H1 (cell line): ENCODE results near the gene DGCR6L. TPM values are rescaled to one million over a fixed set of nuclear protein-coding genes. Genes with fewer than 3 reads are reported as not detected.

Experiments
- CTCF ChIA-PET: fragments of 300-600 bp; sonication (Branson Sonifier 250); formaldehyde crosslinking; loops from one replicate; lab custom pipeline; 2021; ENCODE audit not compliant: partially characterized antibody; lab: Charles Lee
- POLR2A ChIA-PET: fragments of 300-600 bp; sonication (Branson Sonifier 250); formaldehyde crosslinking; loops from one replicate; lab custom pipeline; 2021; ENCODE audit warnings: inconsistent platforms; ENCODE audit not compliant: partially characterized antibody; lab: Charles Lee
- DNase-seq, 2 experiments: peaks; one replicate each; pipeline versions ENCODE4 v3.0.0 to v3.0.0-alpha.2; 2010 to 2022; ENCODE audit warnings: low spot score in 2 of 2, low read depth in 1 of 2, mixed read lengths in 1 of 2
- FAIRE-seq: peaks from 2 replicates; lab custom pipeline; 2011; peaks lifted over from hg19 to GRCh38; lab: Jason Lieb, UNC
- H2AFZ ChIP-seq: 2 replicates; pipeline ENCODE4 v1.8.1; 2012; ENCODE audit warnings: low read length, inconsistent platforms
- H2AK5ac ChIP-seq: 2 replicates; pipeline ENCODE4 v1.6.1; 2013; ENCODE audit warnings: low read depth, low read length
- H2BK120ac ChIP-seq: replicated peaks from 2 replicates; pipeline ENCODE3; 2013; ENCODE audit warnings: low read depth, low read length, inconsistent platforms
- H2BK12ac ChIP-seq: 2 replicates; pipeline ENCODE4 v1.6.1; 2013; ENCODE audit warnings: low read depth, low read length
- H2BK15ac ChIP-seq: 2 replicates; pipeline ENCODE4 v1.6.1; 2013; ENCODE audit warnings: low read length
- H2BK20ac ChIP-seq: 2 replicates; pipeline ENCODE4 v1.6.1; 2013; ENCODE audit warnings: low read length
- H2BK5ac ChIP-seq: 2 replicates; pipeline ENCODE4 v1.6.1; 2013; ENCODE audit warnings: low read depth, low read length
- H3K14ac ChIP-seq: 2 replicates; pipeline ENCODE4 v1.6.1; 2013; ENCODE audit warnings: inconsistent platforms; ENCODE audit not compliant: insufficient read length
- H3K18ac ChIP-seq: 2 replicates; pipeline ENCODE4 v1.6.1; 2013; ENCODE audit warnings: low read length; ENCODE audit errors: extremely low read depth
- H3K23ac ChIP-seq: 2 replicates; pipeline ENCODE4 v1.6.1; 2013; ENCODE audit warnings: inconsistent platforms; ENCODE audit not compliant: insufficient read length
- H3K23me2 ChIP-seq: 2 replicates; pipeline ENCODE4 v1.6.1; 2013; ENCODE audit warnings: low read depth, low read length
- H3K27ac ChIP-seq: 2 replicates; pipeline ENCODE4 v1.6.1; 2011; ENCODE audit warnings: low read depth, low read length, inconsistent platforms
- H3K27me3 ChIP-seq, 4 experiments: replicated peaks in 1 of 4; 1 replicate in 1 of 4; 2 replicates in 3 of 4; pipeline versions ENCODE4 v1.6.1 to v1.8.1; 2011 to 2013; ENCODE audit warnings: low read length in 3 of 4, mild to moderate bottlenecking in 3 of 4, inconsistent platforms in 2 of 4, mixed read lengths in 2 of 4, moderate library complexity in 1 of 4; ENCODE audit not compliant: control insufficient read depth in 3 of 4, insufficient read depth in 3 of 4; ENCODE audit errors: extremely low read depth in 1 of 4
- H3K36me3 ChIP-seq, 4 experiments: 2 replicates each; pipeline versions ENCODE4 v1.6.1 to v1.8.1; 2011 to 2013; ENCODE audit warnings: mild to moderate bottlenecking in 4 of 4, low read length in 3 of 4, moderate library complexity in 2 of 4, control low read depth in 1 of 4, inconsistent platforms in 1 of 4; ENCODE audit not compliant: insufficient read depth in 4 of 4, control insufficient read depth in 2 of 4
- H3K4ac ChIP-seq: replicated peaks from 2 replicates; pipeline ENCODE3; 2013; ENCODE audit warnings: low read length, low read depth, mixed read lengths, inconsistent platforms; ENCODE audit not compliant: insufficient read length
- H3K4me1 ChIP-seq, 4 experiments: replicated peaks in 1 of 4; 1 replicate in 1 of 4; 2 replicates in 3 of 4; pipeline versions ENCODE4 v1.6.1 to v1.8.1; 2011 to 2013; ENCODE audit warnings: low read length in 3 of 4, inconsistent platforms in 2 of 4, mixed read lengths in 1 of 4; ENCODE audit not compliant: insufficient read depth in 4 of 4, control insufficient read depth in 3 of 4
- H3K4me2 ChIP-seq, 2 experiments: 2 replicates each; pipeline versions ENCODE4 v1.6.1 to v1.8.1; 2011 to 2013; ENCODE audit warnings: low read depth in 2 of 2, low read length in 2 of 2, control low read depth in 1 of 2, inconsistent platforms in 1 of 2, mild to moderate bottlenecking in 1 of 2; ENCODE audit not compliant: insufficient read depth in 1 of 2
- H3K4me3 ChIP-seq, 4 experiments: fragments of 200-600, 300-600 bp in 1 of 4; sonication (generic), shearing (Covaris generic), sonication (Bioruptor Twin) in 1 of 4; 2 replicates each; pipeline versions ENCODE4 v1.5.1 to v1.8.1; 2011 to 2016; ENCODE audit warnings: low read length in 4 of 4, low read depth in 3 of 4, control low read depth in 2 of 4, inconsistent platforms in 2 of 4, mild to moderate bottlenecking in 2 of 4, mixed read lengths in 1 of 4, moderate library complexity in 1 of 4; ENCODE audit not compliant: insufficient read depth in 2 of 4; ENCODE audit errors: extremely low read depth in 1 of 4
- H3K56ac ChIP-seq: replicated peaks from 2 replicates; pipeline ENCODE3; 2013; ENCODE audit warnings: low read depth, mild to moderate bottlenecking, mixed read lengths, low read length, inconsistent platforms; ENCODE audit not compliant: insufficient read length
- H3K79me1 ChIP-seq: 2 replicates; pipeline ENCODE4 v1.6.1; 2013; ENCODE audit warnings: low read depth, low read length, control low read depth
- H3K79me2 ChIP-seq, 2 experiments: 2 replicates each; pipeline versions ENCODE4 v1.6.1 to v1.8.1; 2012 to 2013; ENCODE audit warnings: low read length in 2 of 2, mild to moderate bottlenecking in 2 of 2, inconsistent platforms in 1 of 2; ENCODE audit not compliant: insufficient read depth in 2 of 2, control insufficient read depth in 1 of 2
- H3K9ac ChIP-seq, 4 experiments: replicated peaks in 1 of 4; 1 replicate in 1 of 4; 2 replicates in 3 of 4; pipeline versions ENCODE4 v1.6.1 to v1.8.1; 2011 to 2013; ENCODE audit warnings: low read depth in 3 of 4, low read length in 3 of 4, control low read depth in 2 of 4, mild to moderate bottlenecking in 2 of 4, moderate library complexity in 2 of 4, inconsistent platforms in 1 of 4; ENCODE audit errors: extremely low read depth in 1 of 4
- H3K9me3 ChIP-seq, 2 experiments: 2 replicates each; pipeline versions ENCODE4 v1.6.1 to v1.8.1; 2012 to 2013; ENCODE audit warnings: mild to moderate bottlenecking in 2 of 2, moderate library complexity in 2 of 2, control low read depth in 1 of 2, inconsistent platforms in 1 of 2, low read depth in 1 of 2, low read length in 1 of 2, mixed read lengths in 1 of 2; ENCODE audit not compliant: insufficient read depth in 2 of 2
- H4K20me1 ChIP-seq, 2 experiments: replicated peaks in 1 of 2; 2 replicates each; pipeline versions ENCODE3 to v1.8.1; 2011 to 2013; ENCODE audit warnings: inconsistent platforms in 2 of 2, low read length in 2 of 2, mild to moderate bottlenecking in 1 of 2; ENCODE audit not compliant: insufficient read depth in 2 of 2, control insufficient read depth in 1 of 2
- H4K5ac ChIP-seq: 2 replicates; pipeline ENCODE4 v1.6.1; 2013; ENCODE audit warnings: low read length, low read depth, mixed read lengths, inconsistent platforms; ENCODE audit not compliant: insufficient read length
- H4K8ac ChIP-seq: 2 replicates; pipeline ENCODE4 v1.8.0; 2013; ENCODE audit warnings: mild to moderate bottlenecking, moderate library complexity, low read length, inconsistent platforms; ENCODE audit not compliant: insufficient read depth; ENCODE audit errors: extremely low read depth
- H4K91ac ChIP-seq: replicated peaks from 2 replicates; pipeline ENCODE3; 2013; ENCODE audit warnings: low read length, mixed read lengths, inconsistent platforms; ENCODE audit not compliant: insufficient read length
- CHD2 ChIP-seq: IDR thresholded peaks from 2 replicates; pipeline ENCODE4 v1.6.1; 2012; ENCODE audit warnings: low read length, improper control_type of control experiment
- CTBP2 ChIP-seq: IDR thresholded peaks from 2 replicates; pipeline ENCODE4 v1.7.0; 2011; ENCODE audit warnings: borderline replicate concordance, mild to moderate bottlenecking, moderate library complexity, mixed read lengths, low read length; ENCODE audit not compliant: insufficient read depth, insufficient read length
- FOSL1 ChIP-seq: IDR thresholded peaks from 2 replicates; pipeline ENCODE4 v1.6.1; 2011; ENCODE audit warnings: mild to moderate bottlenecking, low read depth, low read length, moderate library complexity; ENCODE audit not compliant: insufficient read depth
- HDAC6 ChIP-seq: IDR thresholded peaks from one replicate; pipeline ENCODE4 v1.7.1; 2012; ENCODE audit warnings: low read depth, mild to moderate bottlenecking, inconsistent platforms, low read length, moderate library complexity
- JUND ChIP-seq: IDR thresholded peaks from 2 replicates; pipeline ENCODE4 v1.6.1; 2011; ENCODE audit warnings: mild to moderate bottlenecking, improper control_type of control experiment, low read length
- SP1 ChIP-seq: IDR thresholded peaks from 2 replicates; pipeline ENCODE4 v1.6.1; 2011; ENCODE audit warnings: low read depth, low read length
- TCF12 ChIP-seq: IDR thresholded peaks from 2 replicates; pipeline ENCODE4 v1.6.1; 2011; ENCODE audit warnings: low read depth, mild to moderate bottlenecking, low read length
- WGBS, 2 experiments: shearing (Covaris generic) in 1 of 2; methylation state at CpG; one replicate each; pipeline versions ENCODE4 v1.1.6 to v1.1.7; 2013 to 2015; ENCODE audit warnings: low lambda C conversion rate in 2 of 2, mixed read lengths in 2 of 2, inconsistent platforms in 1 of 2, low coverage in 1 of 2, missing lambda C conversion rate in 1 of 2; ENCODE audit not compliant: insufficient replicate concordance in 2 of 2, insufficient coverage in 1 of 2, insufficient read length in 1 of 2; ENCODE audit errors: extremely low coverage in 1 of 2, missing lambda C conversion rate in 1 of 2; 5-methylcytosine and 5-hydroxymethylcytosine counted together
- polyA plus RNA-seq, 7 experiments: library from polyadenylated mRNA; depleted of rRNA in 3 of 7; stranded (reverse) in 5 of 7; unstranded in 2 of 7; fragments of >200 nt in 5 of 7; fragments of 200-250 nt in 2 of 7; gene quantifications; 1 replicate in 5 of 7; 2 replicates in 1 of 7; 4 replicates in 1 of 7; pipeline versions ENCODE4 v1.2.1 to v1.2.3, GENCODE V29; 2011 to 2013; ENCODE audit warnings: missing spikeins in 2 of 7, mixed read lengths in 2 of 7
- total RNA-seq: library from RNA; stranded (reverse); fragmentation: NEBNext Ultra II Directional; extraction: Animal tissue kit (Norgen Biotek cat#: 25700); gene quantifications from 2 replicates; pipeline ENCODE4 v1.2.1, GENCODE V29; 2021
- TF ChIP-seq, protein P1 (sequence below), 3 experiments: IDR thresholded peaks; 1 replicate in 2 of 3; 2 replicates in 1 of 3; pipeline versions ENCODE4 v1.5.1 to v1.6.1; 2011; ENCODE audit warnings: low read length in 3 of 3, mild to moderate bottlenecking in 3 of 3, inconsistent platforms in 2 of 3, low read depth in 1 of 3, moderate library complexity in 1 of 3; ENCODE audit not compliant: insufficient read depth in 1 of 3; ENCODE audit errors: control extremely low read depth in 1 of 3
- TF ChIP-seq, protein P2 (sequence below): IDR thresholded peaks from 2 replicates; pipeline ENCODE4 v1.6.1; 2012; ENCODE audit warnings: inconsistent platforms

The DGCR6L gene
- total and polyA plus RNA-seq, 2 of the 8 experiments (the other 6 are each of a cell fraction or from before 2014, with no cell fraction given): 43.6 to 72.6 TPM

DNA sequence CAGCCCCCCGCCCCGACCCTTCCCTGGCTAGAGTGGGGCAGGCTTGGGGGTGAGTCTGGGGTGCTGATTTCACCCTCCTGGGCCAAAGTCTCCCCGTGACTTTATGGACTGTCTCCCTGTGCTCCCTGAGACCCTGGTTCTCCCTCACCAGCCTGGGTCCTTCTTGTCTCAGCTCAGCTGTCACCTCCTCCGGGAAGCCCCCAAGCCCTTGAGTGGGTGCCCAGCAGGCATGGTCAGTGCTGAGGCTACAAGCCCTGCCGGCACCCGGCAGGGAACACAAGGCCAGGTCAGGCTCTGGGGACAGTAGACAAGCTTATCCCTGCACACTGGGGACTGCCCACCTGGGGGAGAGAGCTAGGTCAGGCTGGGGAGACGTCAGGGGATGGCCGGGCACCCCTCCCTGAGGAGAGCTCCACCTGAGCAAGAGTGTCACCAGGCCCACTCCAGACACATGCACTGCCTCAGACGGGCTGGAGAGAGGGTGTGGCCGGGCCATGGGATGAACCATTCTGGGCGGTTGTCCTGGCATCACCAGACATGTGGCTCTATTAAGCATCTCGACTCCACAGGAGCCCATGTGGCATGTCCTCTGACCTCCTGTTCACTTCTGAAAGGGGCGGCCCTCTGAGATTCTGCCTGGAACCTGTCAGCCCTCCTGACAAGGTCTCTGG lies 29.1 kb downstream of the DGCR6L start:
- Histone ChIP-seq H3K23ac (no peak overlapping the region), H2BK15ac (no peak overlapping the region), H3K9me3 (no peaks in the 10 kb centered on the region), H4K20me1 (no peaks in the 10 kb centered on the region), H2BK20ac (no peak overlapping the region), H3K4me3 (no peak overlapping the region), H3K27me3 (0 out of 7 replicates have a peak, but pooled peaks cover 0 to 2% (median 0%) of the 10 kb centered on the region in 4 experiments), H2AFZ (no peak overlapping the region), H3K79me1 (no peaks in the 10 kb centered on the region), H3K18ac (no peak overlapping the region), H4K5ac (no peak overlapping the region), H2BK12ac (no peak overlapping the region), H3K23me2 (no peaks in the 10 kb centered on the region), H2BK120ac (no peak overlapping the region), H4K8ac (no peak overlapping the region; the same call in 1 of the 2 replicates), H4K91ac (no peak overlapping the region), H3K56ac (no peak overlapping the region), H3K4me2 (no peak overlapping the region), H2AK5ac (no peak overlapping the region), H2BK5ac (no peak overlapping the region), H3K27ac (no peak overlapping the region), H3K4ac (no peak overlapping the region), H3K9ac (no peak overlapping the region), H3K79me2 (no peaks in the 10 kb centered on the region), H3K14ac (no peak overlapping the region), H3K36me3 (no peaks in the 10 kb centered on the region), H3K4me1 (peaks cover 0 to 5% (median under 1%) of the 10 kb centered on the region in 4 experiments; a peak in 2 of 7 replicates)
- POLR2A ChIA-PET: interaction anchor here (1.2 kb wide), 1 partner anchor 11 kb away, joined by 3 read pairs; no protein-coding TSS in a partner anchor
- DNase-seq (no peak), FAIRE-seq (no peak)
- WGBS, 2 experiments: 95% methylated on average over 13 of the region's 13 CpGs; no CpG with 5 or more reads in 1 of the 2 experiments
- CTCF ChIA-PET: interaction anchor here (0.7 to 11.5 kb wide), 6 partner anchors 9 to 141 kb away, joined by 3 to 98 read pairs (median 4); no protein-coding TSS in a partner anchor
- TF ChIP-seq FOSL1: no peak
- TF ChIP-seq, protein P1, sequence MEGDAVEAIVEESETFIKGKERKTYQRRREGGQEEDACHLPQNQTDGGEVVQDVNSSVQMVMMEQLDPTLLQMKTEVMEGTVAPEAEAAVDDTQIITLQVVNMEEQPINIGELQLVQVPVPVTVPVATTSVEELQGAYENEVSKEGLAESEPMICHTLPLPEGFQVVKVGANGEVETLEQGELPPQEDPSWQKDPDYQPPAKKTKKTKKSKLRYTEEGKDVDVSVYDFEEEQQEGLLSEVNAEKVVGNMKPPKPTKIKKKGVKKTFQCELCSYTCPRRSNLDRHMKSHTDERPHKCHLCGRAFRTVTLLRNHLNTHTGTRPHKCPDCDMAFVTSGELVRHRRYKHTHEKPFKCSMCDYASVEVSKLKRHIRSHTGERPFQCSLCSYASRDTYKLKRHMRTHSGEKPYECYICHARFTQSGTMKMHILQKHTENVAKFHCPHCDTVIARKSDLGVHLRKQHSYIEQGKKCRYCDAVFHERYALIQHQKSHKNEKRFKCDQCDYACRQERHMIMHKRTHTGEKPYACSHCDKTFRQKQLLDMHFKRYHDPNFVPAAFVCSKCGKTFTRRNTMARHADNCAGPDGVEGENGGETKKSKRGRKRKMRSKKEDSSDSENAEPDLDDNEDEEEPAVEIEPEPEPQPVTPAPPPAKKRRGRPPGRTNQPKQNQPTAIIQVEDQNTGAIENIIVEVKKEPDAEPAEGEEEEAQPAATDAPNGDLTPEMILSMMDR (IDR thresholded peaks at IDR 0.05; ENCODE audit: control extremely low read depth in 1 of 3, insufficient read depth in 1 of 3, low read depth in 1 of 3, low read length in 3 of 3): no peak
- TF ChIP-seq TCF12: no peak
- TF ChIP-seq, protein P2, sequence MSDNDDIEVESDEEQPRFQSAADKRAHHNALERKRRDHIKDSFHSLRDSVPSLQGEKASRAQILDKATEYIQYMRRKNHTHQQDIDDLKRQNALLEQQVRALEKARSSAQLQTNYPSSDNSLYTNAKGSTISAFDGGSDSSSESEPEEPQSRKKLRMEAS: no peak
- TF ChIP-seq CHD2: no peak
- TF ChIP-seq CTBP2: no peak
- no peak for TF ChIP-seq JUND
- no peak for TF ChIP-seq SP1
- no peak for TF ChIP-seq HDAC6
